Kidney epithelial cell (primary cell): ENCODE measurements around the gene BRI3BP. TPM values are rescaled to one million over a fixed set of nuclear protein-coding genes. Genes with fewer than 3 reads are reported as not detected.
"Not testable (repeated sequence)": the region's sequence is repeated elsewhere in the genome, so short reads cannot be mapped to it uniquely, and the experiment has no call there.

Experiments used
- DNase-seq: peaks from one replicate; pipeline ENCODE4 v3.0.0-alpha.2; 2010; ENCODE audit warnings: low read depth
- H3K27me3 ChIP-seq: 2 replicates; pipeline ENCODE4 v1.6.0; 2011; ENCODE audit warnings: low read length; ENCODE audit not compliant: control insufficient read depth, insufficient read depth
- H3K36me3 ChIP-seq: 2 replicates; pipeline ENCODE4 v1.5.1; 2011; ENCODE audit warnings: low read length; ENCODE audit not compliant: control insufficient read depth, insufficient read depth
- H3K4me3 ChIP-seq: 2 replicates; pipeline ENCODE4 v1.5.1; 2011; ENCODE audit warnings: low read depth, mild to moderate bottlenecking, control low read depth, low read length
- total RNA-seq: library from RNA; depleted of rRNA; stranded (reverse); fragments of >200 nt; gene quantifications from 2 replicates; pipeline ENCODE4 v1.2.3, GENCODE V29; 2015
- TF ChIP-seq, protein P1 (sequence below): IDR thresholded peaks from 2 replicates; pipeline ENCODE4 v1.5.1; 2011; ENCODE audit warnings: mild to moderate bottlenecking, moderate library complexity, low read length, control low read depth, inconsistent platforms; ENCODE audit not compliant: insufficient read depth, poor library complexity, severe bottlenecking

BRI3BP gene
- total RNA-seq, 1 donor from 2014 or later, result 7.3 TPM

DNA sequence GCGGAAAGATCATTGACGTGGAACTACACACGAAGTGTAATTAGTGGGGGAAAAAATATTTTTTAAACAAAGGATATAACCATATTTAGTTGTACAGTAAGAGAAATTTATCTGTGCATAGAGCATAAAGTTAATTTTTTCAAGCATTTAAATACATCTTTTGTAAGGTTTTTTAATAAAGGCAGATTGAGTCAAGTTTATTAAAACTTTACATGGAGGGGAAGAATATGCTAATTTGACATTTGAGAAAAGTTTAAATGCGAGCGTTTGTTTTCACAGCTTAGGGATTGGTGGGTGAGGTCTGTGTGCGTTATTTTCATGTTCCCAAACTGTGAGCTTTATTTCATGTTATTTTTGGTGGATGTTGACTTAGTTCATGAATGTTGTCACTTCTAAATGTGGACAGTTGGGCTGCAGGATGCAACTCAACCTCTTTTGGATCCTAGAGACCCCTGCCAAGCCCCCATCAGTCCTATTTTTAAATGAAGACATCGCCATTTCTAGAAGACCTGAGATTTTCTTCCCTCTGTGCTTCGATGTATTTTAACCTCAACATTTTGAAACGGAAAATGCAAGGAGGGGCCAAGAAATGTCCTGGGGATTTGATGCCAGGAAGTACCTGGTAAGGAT lies 32.3 kb downstream of the BRI3BP start:
- Histone ChIP-seq H3K36me3 (no peaks in the 10 kb centered on the region), H3K27me3 (no peaks in the 10 kb centered on the region), H3K4me3 (no peak overlapping the region)
- no peak for DNase-seq
- TF ChIP-seq, protein P1, sequence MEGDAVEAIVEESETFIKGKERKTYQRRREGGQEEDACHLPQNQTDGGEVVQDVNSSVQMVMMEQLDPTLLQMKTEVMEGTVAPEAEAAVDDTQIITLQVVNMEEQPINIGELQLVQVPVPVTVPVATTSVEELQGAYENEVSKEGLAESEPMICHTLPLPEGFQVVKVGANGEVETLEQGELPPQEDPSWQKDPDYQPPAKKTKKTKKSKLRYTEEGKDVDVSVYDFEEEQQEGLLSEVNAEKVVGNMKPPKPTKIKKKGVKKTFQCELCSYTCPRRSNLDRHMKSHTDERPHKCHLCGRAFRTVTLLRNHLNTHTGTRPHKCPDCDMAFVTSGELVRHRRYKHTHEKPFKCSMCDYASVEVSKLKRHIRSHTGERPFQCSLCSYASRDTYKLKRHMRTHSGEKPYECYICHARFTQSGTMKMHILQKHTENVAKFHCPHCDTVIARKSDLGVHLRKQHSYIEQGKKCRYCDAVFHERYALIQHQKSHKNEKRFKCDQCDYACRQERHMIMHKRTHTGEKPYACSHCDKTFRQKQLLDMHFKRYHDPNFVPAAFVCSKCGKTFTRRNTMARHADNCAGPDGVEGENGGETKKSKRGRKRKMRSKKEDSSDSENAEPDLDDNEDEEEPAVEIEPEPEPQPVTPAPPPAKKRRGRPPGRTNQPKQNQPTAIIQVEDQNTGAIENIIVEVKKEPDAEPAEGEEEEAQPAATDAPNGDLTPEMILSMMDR, result no peak

DNA sequence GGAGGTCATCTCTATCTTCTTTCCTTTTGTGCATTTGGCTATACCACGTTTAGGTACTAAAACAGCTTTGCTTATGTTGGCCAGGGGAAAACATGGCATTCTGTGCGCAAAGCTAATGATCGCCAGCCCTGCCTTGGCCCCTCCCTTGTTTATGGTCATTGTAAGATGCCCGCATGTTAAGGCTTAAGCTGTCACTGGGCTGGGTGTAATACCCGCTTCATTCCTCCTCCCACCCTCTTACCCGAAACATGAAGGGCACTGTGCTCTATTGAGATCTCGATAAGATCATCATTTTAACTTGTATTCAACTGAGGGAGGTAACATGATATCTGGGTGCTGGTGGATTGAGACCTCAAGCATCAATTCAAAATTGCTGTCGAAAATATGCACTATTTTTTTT lies 34.7 kb downstream of the BRI3BP start:
- TF ChIP-seq, protein P1, result no peak
- no peak for DNase-seq
- Histone ChIP-seq H3K4me3 (no peak overlapping the region), H3K36me3 (no peaks in the 10 kb centered on the region), H3K27me3 (no peaks in the 10 kb centered on the region)

GRCh38 chr12:125029761-125030358 lies 36.4 kb downstream of the BRI3BP start:
- Histone ChIP-seq H3K27me3 (no peaks in the 10 kb centered on the region), H3K4me3 (no peak overlapping the region), H3K36me3 (no peaks in the 10 kb centered on the region)
- TF ChIP-seq, protein P1, result no peak
- no peak for DNase-seq

DNA sequence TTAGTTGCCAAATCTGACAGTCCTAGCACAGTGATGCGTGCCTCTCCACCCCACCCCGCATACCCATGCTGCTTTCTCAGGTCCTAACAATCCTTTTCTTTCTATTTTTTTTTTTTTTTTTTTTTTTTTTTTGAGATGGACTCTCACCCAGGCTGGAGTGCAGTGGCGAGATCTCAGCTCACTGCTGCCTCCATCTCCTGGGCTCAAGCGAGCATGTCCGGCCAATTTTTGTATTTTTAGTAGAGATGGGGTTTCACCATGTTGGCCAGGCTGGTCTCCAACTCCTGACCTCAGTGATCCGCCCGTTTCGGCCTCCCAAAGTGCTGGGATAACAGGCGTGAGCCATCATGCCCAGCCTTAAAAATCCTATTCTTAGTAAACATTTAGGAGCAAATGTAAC lies 38.0 kb downstream of the BRI3BP start:
- not testable (repeated sequence) for DNase-seq, H3K27me3 ChIP-seq, H3K36me3 ChIP-seq, H3K4me3 ChIP-seq

DNA sequence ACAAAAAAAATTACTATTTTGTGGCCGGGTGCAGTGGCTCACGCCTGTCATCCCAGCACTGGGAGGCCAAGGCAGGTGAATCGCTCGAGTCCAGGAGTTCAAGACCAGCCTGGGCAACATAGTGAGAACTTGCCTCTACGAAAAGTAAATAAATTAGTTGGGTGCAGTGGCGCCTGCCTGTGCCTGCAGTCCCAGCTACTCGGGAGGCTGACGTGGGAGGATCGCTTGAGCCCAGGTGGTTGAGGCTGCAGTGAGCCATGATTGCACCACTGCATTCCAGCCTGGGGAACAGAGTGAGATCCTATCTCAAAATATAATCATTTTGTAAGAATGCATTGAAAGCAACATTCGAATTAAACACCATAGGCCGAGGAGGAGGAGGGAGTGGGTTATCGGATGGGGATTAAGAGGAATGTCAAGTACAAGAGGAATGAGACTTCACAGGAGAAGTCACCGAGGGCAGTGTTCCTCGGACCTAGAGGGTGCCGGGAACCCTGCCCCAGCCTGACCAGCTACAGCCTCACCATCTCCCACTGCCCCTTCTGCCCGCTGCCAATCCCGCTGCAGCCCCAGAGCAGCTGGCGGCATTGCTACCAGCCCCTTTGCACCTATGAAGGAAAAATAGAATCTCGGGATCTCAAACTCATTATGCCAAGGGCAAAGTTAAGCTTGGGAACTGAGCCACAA lies 39.2 kb downstream of the BRI3BP start:
- DNase-seq, result no peak
- TF ChIP-seq, protein P1, result no peak
- H3K4me3 ChIP-seq, result no peak overlapping the region

GRCh38 chr12:125033288-125033687 lies 39.8 kb downstream of the BRI3BP start:
- H3K36me3 ChIP-seq, result no peaks in the 10 kb centered on the region
- H3K27me3 ChIP-seq, result no peaks in the 10 kb centered on the region
- H3K4me3 ChIP-seq, result no peak overlapping the region
- DNase-seq, result no peak
- TF ChIP-seq, protein P1, result no peak

More for the DNA sequence above, 39.2 kb downstream of the BRI3BP start:
- Histone ChIP-seq H3K27me3 (no peaks in the 10 kb centered on the region), H3K36me3 (no peaks in the 10 kb centered on the region)
